Peyer's patch (tissue), 4 donors: ENCODE results near the gene NRROS.

Experiments
- CTCF ChIP-seq, 6 experiments: fragments of 450-650 bp in 4 of 6; fragments of 200-600 bp in 2 of 6; sonication (generic) in 1 of 6; IDR thresholded peaks; one replicate each; pipeline ENCODE4 v1.5.1; 2017 to 2019; ENCODE audit warnings: antibody characterized with exemption in 6 of 6, mild to moderate bottlenecking in 3 of 6, moderate library complexity in 1 of 6
- POLR2A ChIP-seq, 2 donors: fragments of 450-650 bp; IDR thresholded peaks; one replicate each; pipeline ENCODE4 v1.5.1; 2017; ENCODE audit warnings: antibody characterized with exemption in 2 of 2, mild to moderate bottlenecking in 2 of 2, moderate library complexity in 2 of 2

DNA sequence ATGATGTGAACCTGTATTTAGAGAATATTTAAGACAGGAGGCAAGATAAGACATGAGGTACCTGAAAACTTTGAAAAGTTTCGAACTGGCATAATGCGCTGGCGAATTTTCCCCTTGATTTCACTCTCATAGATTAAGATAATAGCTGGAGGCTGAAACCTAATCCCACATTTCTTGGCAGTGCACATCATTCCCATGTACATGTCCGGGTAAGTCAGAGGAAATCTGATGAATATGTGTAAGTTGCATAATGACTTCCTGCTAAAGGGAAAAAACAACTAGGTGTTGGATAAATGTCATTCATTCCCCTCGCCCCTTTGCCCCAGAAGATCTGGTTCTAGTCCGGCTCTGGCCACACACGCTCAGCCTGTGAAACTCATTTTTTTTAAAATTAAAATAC is 69.0 kb downstream of the NRROS start:
- TF ChIP-seq CTCF (IDR thresholded peaks at IDR 0.05) (no peak), POLR2A (IDR thresholded peaks at IDR 0.05) (no peak)
